AG09309 (cell line): ENCODE data around the gene WDR89.
"Not testable (repeated sequence)": the region's sequence is repeated elsewhere in the genome, so short reads cannot be mapped to it uniquely, and the experiment has no call there.

ENCODE experiments used
- DNase-seq: peaks from one replicate; pipeline ENCODE4 v3.0.0-alpha.2; 2010; ENCODE audit warnings: low read depth
- H3K4me3 ChIP-seq: 2 replicates; pipeline ENCODE4 v1.5.1; 2011; ENCODE audit warnings: mild to moderate bottlenecking, low read depth, low read length, moderate library complexity; ENCODE audit not compliant: control insufficient read depth
- TF ChIP-seq, protein P1 (sequence below): IDR thresholded peaks from 2 replicates; pipeline ENCODE4 v1.5.1; 2011; ENCODE audit warnings: mild to moderate bottlenecking, low read depth, low read length, inconsistent platforms; ENCODE audit not compliant: insufficient read depth, control insufficient read depth; ENCODE audit errors: missing control alignments

Gene WDR89

GRCh38 chr14:63624203-63624602 is 17.5 kb downstream of the WDR89 start:
- H3K4me3 ChIP-seq = no peak overlapping the region
- no peak for DNase-seq
- TF ChIP-seq, protein P1, sequence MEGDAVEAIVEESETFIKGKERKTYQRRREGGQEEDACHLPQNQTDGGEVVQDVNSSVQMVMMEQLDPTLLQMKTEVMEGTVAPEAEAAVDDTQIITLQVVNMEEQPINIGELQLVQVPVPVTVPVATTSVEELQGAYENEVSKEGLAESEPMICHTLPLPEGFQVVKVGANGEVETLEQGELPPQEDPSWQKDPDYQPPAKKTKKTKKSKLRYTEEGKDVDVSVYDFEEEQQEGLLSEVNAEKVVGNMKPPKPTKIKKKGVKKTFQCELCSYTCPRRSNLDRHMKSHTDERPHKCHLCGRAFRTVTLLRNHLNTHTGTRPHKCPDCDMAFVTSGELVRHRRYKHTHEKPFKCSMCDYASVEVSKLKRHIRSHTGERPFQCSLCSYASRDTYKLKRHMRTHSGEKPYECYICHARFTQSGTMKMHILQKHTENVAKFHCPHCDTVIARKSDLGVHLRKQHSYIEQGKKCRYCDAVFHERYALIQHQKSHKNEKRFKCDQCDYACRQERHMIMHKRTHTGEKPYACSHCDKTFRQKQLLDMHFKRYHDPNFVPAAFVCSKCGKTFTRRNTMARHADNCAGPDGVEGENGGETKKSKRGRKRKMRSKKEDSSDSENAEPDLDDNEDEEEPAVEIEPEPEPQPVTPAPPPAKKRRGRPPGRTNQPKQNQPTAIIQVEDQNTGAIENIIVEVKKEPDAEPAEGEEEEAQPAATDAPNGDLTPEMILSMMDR = no peak

GRCh38 chr14:63621975-63622374 is 19.7 kb downstream of the WDR89 start:
- H3K4me3 ChIP-seq, DNase-seq: not testable (repeated sequence)

- DNase-seq = no peak
- TF ChIP-seq, protein P1 = no peak
- no peak overlapping the region for H3K4me3 ChIP-seq
Observed at GRCh38 chr14:63616015-63616414, 25.7 kb downstream of the WDR89 start.

GRCh38 chr14:63614679-63615363 is 26.9 kb downstream of the WDR89 start:
- no peak for DNase-seq
- H3K4me3 ChIP-seq = no peak overlapping the region
- TF ChIP-seq, protein P1 = no peak

- no peak overlapping the region for H3K4me3 ChIP-seq
- TF ChIP-seq, protein P1 = no peak
- no peak for DNase-seq
Observed at GRCh38 chr14:63611078-63611477, 30.6 kb downstream of the WDR89 start.

DNA sequence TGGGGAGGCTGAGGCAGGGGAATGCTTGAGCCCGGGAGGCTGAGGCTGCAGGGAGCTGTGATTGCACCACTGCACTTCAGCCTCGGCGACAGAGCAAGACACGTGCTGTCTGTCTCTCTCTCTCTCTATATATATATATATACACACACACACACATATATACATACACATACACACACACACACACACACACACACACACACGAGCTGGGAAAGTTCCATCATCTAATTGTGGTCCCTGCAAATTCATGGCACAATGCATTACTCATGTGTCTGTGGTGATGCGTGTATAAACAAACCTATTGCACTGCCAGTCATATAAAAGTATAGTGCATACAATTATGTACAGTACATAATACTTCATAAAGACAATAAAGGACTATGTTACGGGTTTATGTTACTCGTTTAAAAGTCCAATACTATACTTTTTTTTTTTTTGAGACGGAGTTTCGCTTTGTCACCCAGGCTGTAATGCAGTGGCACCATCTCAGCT is 36.6 kb downstream of the WDR89 start:
- no peak overlapping the region for H3K4me3 ChIP-seq
- TF ChIP-seq, protein P1 = no peak
- DNase-seq = no peak

GRCh38 chr14:63604626-63605025 is 37.0 kb downstream of the WDR89 start:
- no peak for DNase-seq
- no peak overlapping the region for H3K4me3 ChIP-seq
- TF ChIP-seq, protein P1 = no peak
